Forelimb muscle (tissue), 1 donor: ENCODE data around the gene FOS. TPM values are rescaled to one million over a fixed set of nuclear protein-coding genes. Genes with fewer than 3 reads are reported as not detected.
A peak's percentile ranks its signal among the peaks of the same experiment; 100 is the strongest.
"Not testable (repeated sequence)": the region's sequence is repeated elsewhere in the genome, so short reads cannot be mapped to it uniquely, and the experiment has no call there.

Source experiments
- DNase-seq: peaks from one replicate; pipeline ENCODE4 v3.0.0-alpha.2; 2013; ENCODE audit warnings: low read depth
- polyA plus RNA-seq: library from polyadenylated mRNA; unstranded; fragments of 120-200 nt; gene quantifications from one replicate; pipeline ENCODE4 v1.2.1, GENCODE V29; 2013; ENCODE audit not compliant: insufficient read length

Gene FOS
- polyA plus RNA-seq, 1 donor: 212 TPM

GRCh38 chr14:75277008-75277814 is 1.4 kb upstream of the FOS start:
- DNase-seq: peak; percentile 87

GRCh38 chr14:75277815-75278421 is 710 bp upstream of the FOS start:
- DNase-seq: no peak

- DNase-seq: no peak
These were observed 630 bp downstream of the FOS start for GRCh38 chr14:75279153-75279762.

GRCh38 chr14:75279763-75280290 is 1.2 kb downstream of the FOS start:
- no peak for DNase-seq

GRCh38 chr14:75280291-75280830 is 1.7 kb downstream of the FOS start:
- DNase-seq: no peak

- no peak for DNase-seq
These were observed 2.4 kb downstream of the FOS start for GRCh38 chr14:75280831-75281653.

- DNase-seq: no peak
These were observed 3.0 kb downstream of the FOS start for GRCh38 chr14:75281654-75282019.

GRCh38 chr14:75282170-75282554 is 3.5 kb downstream of the FOS start:
- DNase-seq: no peak

GRCh38 chr14:75282555-75283161 is 4.0 kb downstream of the FOS start:
- DNase-seq: not testable (repeated sequence)

- no peak for DNase-seq
These were observed 4.7 kb downstream of the FOS start for GRCh38 chr14:75283162-75283832.

GRCh38 chr14:75283833-75284563 is 5.4 kb downstream of the FOS start:
- no peak for DNase-seq

GRCh38 chr14:75285331-75285730 is 6.7 kb downstream of the FOS start:
- DNase-seq: no peak

GRCh38 chr14:75286313-75286712 is 7.7 kb downstream of the FOS start:
- no peak for DNase-seq

- no peak for DNase-seq
These were observed 11.3 kb downstream of the FOS start for GRCh38 chr14:75289840-75290388.

GRCh38 chr14:75290851-75291250 is 12.2 kb downstream of the FOS start:
- DNase-seq: no peak

- DNase-seq: no peak
These were observed 12.7 kb downstream of the FOS start for GRCh38 chr14:75291331-75291730.

GRCh38 chr14:75292101-75292563 is 13.5 kb downstream of the FOS start:
- DNase-seq: no peak

- no peak for DNase-seq
These were observed 14.3 kb downstream of the FOS start for GRCh38 chr14:75292886-75293285.

- DNase-seq: peak; percentile 95
These were observed 15.5 kb downstream of the FOS start for GRCh38 chr14:75293920-75294648.
